K562 (cell line): ENCODE measurements around the gene HMX3. TPM values are rescaled to one million over a fixed set of nuclear protein-coding genes. Genes with fewer than 3 reads are reported as not detected.

ENCODE experiments used
- ATAC-seq: fragments of 200-7000 bp; cut with Tn5 transposase; 3 replicates; pipeline ENCODE4 v1.9.1; 2020; ENCODE audit warnings: moderate library complexity
- BruUV-seq: library from RNA; stranded (reverse); fragments of 400-500 nt; replicated peaks from 2 replicates; lab custom pipeline; 2021; lab: Mats Ljungman, UMichigan
- CTCF ChIA-PET: fragments of 300-600 bp; formaldehyde crosslinking; extraction: SDS; loops from one replicate; lab custom pipeline; 2021; ENCODE audit warnings: low intra/inter-chr PET ratio; lab: Yijun Ruan, JAX
- POLR2A ChIA-PET: fragments of 300-600, 350-650 bp; sonication (Branson Sonifier 250); formaldehyde crosslinking; extraction: SDS; loops from one replicate; lab custom pipeline; 2021; ENCODE audit warnings: antibody characterized with exemption, inconsistent platforms; lab: Yijun Ruan, JAX
- DNase-seq, 4 experiments: peaks; one replicate each; pipeline versions ENCODE4 v3.0.0 to v3.0.0-alpha.2; 2011 to 2018; ENCODE audit warnings: low spot score in 3 of 4, mixed read lengths in 3 of 4; ENCODE audit errors: extremely low read depth in 1 of 4
- FAIRE-seq: peaks from 2 replicates; lab custom pipeline; 2011; peaks lifted over from hg19 to GRCh38; lab: Jason Lieb, UNC
- H2AFZ ChIP-seq: 2 replicates; pipeline ENCODE4 v1.6.0; 2011; ENCODE audit warnings: low read depth, low read length, control low read depth, inconsistent platforms
- H3K27ac ChIP-seq: fragments of 200-600 bp; 3 replicates; pipeline ENCODE4 v1.8.0; 2011; ENCODE audit warnings: low read depth, mild to moderate bottlenecking, control low read depth, inconsistent platforms, low read length, moderate library complexity, mixed read lengths; ENCODE audit errors: extremely low read depth
- H3K27me3 ChIP-seq, 2 experiments: fragments of 300-600 bp in 1 of 2; 2 replicates in 1 of 2; 3 replicates in 1 of 2; pipeline versions ENCODE4 v1.6.0 to v1.8.0; 2011; ENCODE audit warnings: inconsistent platforms in 2 of 2, low read length in 2 of 2, mild to moderate bottlenecking in 1 of 2, mixed read lengths in 1 of 2, moderate library complexity in 1 of 2; ENCODE audit not compliant: control insufficient read depth in 2 of 2, insufficient read depth in 2 of 2
- H3K36me3 ChIP-seq: fragments of 300-600 bp; 3 replicates; pipeline ENCODE4 v1.8.0; 2011; ENCODE audit warnings: mild to moderate bottlenecking, low read length, inconsistent platforms; ENCODE audit not compliant: control insufficient read depth, insufficient read depth
- H3K4me1 ChIP-seq, 2 experiments: fragments of 200-600 bp in 1 of 2; replicated peaks in 1 of 2; 2 replicates in 1 of 2; 3 replicates in 1 of 2; pipeline versions ENCODE4 v1.5.1 to v1.8.0; 2011; ENCODE audit warnings: inconsistent platforms in 2 of 2, low read length in 2 of 2, mild to moderate bottlenecking in 1 of 2, mixed read lengths in 1 of 2, moderate library complexity in 1 of 2; ENCODE audit not compliant: control insufficient read depth in 2 of 2, insufficient read depth in 2 of 2
- H3K4me2 ChIP-seq: 2 replicates; pipeline ENCODE4 v1.6.1; 2011; ENCODE audit warnings: low read length, control low read depth, inconsistent platforms, mixed read lengths; ENCODE audit not compliant: insufficient read depth
- H3K4me3 ChIP-seq: fragments of 200-600 bp; sonication (generic), shearing (Covaris generic); 2 replicates; pipeline ENCODE4 v1.5.1; 2016; ENCODE audit warnings: control low read depth, inconsistent platforms
- H3K79me2 ChIP-seq: fragments of 200-600 bp; 3 replicates; pipeline ENCODE4 v1.8.0; 2011; ENCODE audit warnings: low read length, inconsistent platforms; ENCODE audit not compliant: control insufficient read depth, insufficient read depth
- H3K9ac ChIP-seq, 2 experiments: 2 replicates each; pipeline versions ENCODE4 v1.6.0 to v1.6.1; 2011; ENCODE audit warnings: low read depth in 2 of 2, low read length in 2 of 2, control low read depth in 1 of 2, inconsistent platforms in 1 of 2, mild to moderate bottlenecking in 1 of 2, mixed read lengths in 1 of 2; ENCODE audit not compliant: insufficient read depth in 1 of 2
- H3K9me1 ChIP-seq: one replicate; pipeline ENCODE4 v1.6.0; 2011; ENCODE audit warnings: inconsistent platforms, mild to moderate bottlenecking, low read length, moderate library complexity; ENCODE audit not compliant: control insufficient read depth, insufficient read depth
- H3K9me3 ChIP-seq: replicated peaks from 2 replicates; pipeline ENCODE4 v1.5.1; 2011; ENCODE audit warnings: low read depth, low read length, inconsistent platforms; ENCODE audit not compliant: control insufficient read depth, insufficient read depth
- H4K20me1 ChIP-seq: replicated peaks from 2 replicates; pipeline ENCODE4 v1.6.1; 2011; ENCODE audit warnings: low read length, inconsistent platforms, mixed read lengths; ENCODE audit not compliant: control insufficient read depth, insufficient read depth
- ARID1B ChIP-seq: fragments of 450-650 bp; IDR thresholded peaks from 2 replicates; pipeline ENCODE4 v1.6.1; 2016; ENCODE audit warnings: antibody characterized with exemption, mild to moderate bottlenecking, inconsistent platforms
- ASH1L ChIP-seq: fragments of 450-650 bp; IDR thresholded peaks from 2 replicates; pipeline ENCODE4 v1.6.1; 2018; ENCODE audit warnings: borderline replicate concordance, mild to moderate bottlenecking, low read depth; ENCODE audit not compliant: partially characterized antibody
- ATF3 ChIP-seq, 2 experiments: fragments of 450-650 bp in 1 of 2; sonication (generic) in 1 of 2; formaldehyde crosslinking in 1 of 2; IDR thresholded peaks in 1 of 2; conservative IDR thresholded peaks in 1 of 2; 2 replicates each; pipeline versions ENCODE4 v1.6.1 to v1.8.1; 2016 to 2023; ENCODE audit warnings: mild to moderate bottlenecking in 2 of 2, moderate library complexity in 2 of 2, inconsistent platforms in 1 of 2, missing genetic modification reagents in 1 of 2
- ETV5 ChIP-seq: sonication (generic); formaldehyde crosslinking; IDR thresholded peaks from 2 replicates; pipeline ENCODE4 v1.4.0; 2020; ENCODE audit warnings: low read depth, mild to moderate bottlenecking, missing genetic modification reagents
- FOXA3 ChIP-seq, 2 experiments: fragments of 450-650 bp in 1 of 2; sonication (generic) in 1 of 2; formaldehyde crosslinking; IDR thresholded peaks in 1 of 2; conservative IDR thresholded peaks in 1 of 2; 2 replicates each; pipeline versions ENCODE4 v1.4.0 to v1.8.0; 2020 to 2022; ENCODE audit warnings: mild to moderate bottlenecking in 2 of 2, missing genetic modification reagents in 1 of 2
- FOXJ3 ChIP-seq: sonication (generic); formaldehyde crosslinking; IDR thresholded peaks from 2 replicates; pipeline ENCODE4 v1.4.0; 2020; ENCODE audit warnings: mild to moderate bottlenecking, missing genetic modification reagents
- GABPB2 ChIP-seq: fragments of 250-450 bp; sonication (Bioruptor Pico); conservative IDR thresholded peaks from 2 replicates; pipeline ENCODE4 v1.5.1; 2021; ENCODE audit warnings: mild to moderate bottlenecking
- HDAC3 ChIP-seq: fragments of 450-650 bp; IDR thresholded peaks from 2 replicates; pipeline ENCODE4 v1.6.1; 2018; ENCODE audit warnings: borderline replicate concordance, mild to moderate bottlenecking, moderate library complexity; ENCODE audit not compliant: partially characterized antibody
- JUND ChIP-seq, 2 experiments: IDR thresholded peaks; 2 replicates in 1 of 2; 3 replicates in 1 of 2; pipeline ENCODE4 v1.6.1; 2011; ENCODE audit warnings: borderline replicate concordance in 2 of 2, low read depth in 2 of 2, low read length in 2 of 2, improper control_type of control experiment in 1 of 2, missing biosample characterization in 1 of 2, missing genetic modification characterization in 1 of 2, missing genetic modification reagents in 1 of 2
- KDM1A ChIP-seq, 2 experiments: fragments of 450-650 bp; IDR thresholded peaks; 2 replicates each; pipeline ENCODE4 v1.6.1; 2016; ENCODE audit warnings: mild to moderate bottlenecking in 2 of 2
- KLF10 ChIP-seq: fragments of 250-450 bp; sonication (Bioruptor Pico); IDR thresholded peaks from 2 replicates; pipeline ENCODE4 v1.6.1; 2021; ENCODE audit warnings: matching md5 sums
- MCM3 ChIP-seq: fragments of 450-650 bp; IDR thresholded peaks from 2 replicates; pipeline ENCODE4 v1.6.1; 2016
- MTA3 ChIP-seq: fragments of 450-650 bp; formaldehyde crosslinking; IDR thresholded peaks from 2 replicates; pipeline ENCODE4 v1.6.1; 2017; ENCODE audit warnings: mild to moderate bottlenecking, borderline replicate concordance
- RBM15 ChIP-seq: fragments of 200-400 bp; formaldehyde crosslinking; IDR thresholded peaks from 2 replicates; pipeline ENCODE4 v1.6.1; 2018; ENCODE audit warnings: mild to moderate bottlenecking, low read length, moderate library complexity; ENCODE audit not compliant: insufficient read depth
- SETDB1 ChIP-seq: IDR thresholded peaks from one replicate; pipeline ENCODE4 v1.6.1; 2012; ENCODE audit warnings: low read length, control low read depth, inconsistent platforms
- TAF15 ChIP-seq: fragments of 200-400 bp; formaldehyde crosslinking; IDR thresholded peaks from 2 replicates; pipeline ENCODE4 v1.6.1; 2017; ENCODE audit warnings: mild to moderate bottlenecking, low read depth, low read length, moderate library complexity
- WGBS: fragments of 100-300 bp; shearing (Covaris generic); methylation state at CpG from one replicate; pipeline ENCODE4 v1.1.6; 2016; ENCODE audit warnings: low coverage, mixed read lengths; ENCODE audit not compliant: insufficient coverage; ENCODE audit errors: missing lambda C conversion rate; 5-methylcytosine and 5-hydroxymethylcytosine counted together
- in situ Hi-C: fragments of 300-500 bp; cut with MboI; formaldehyde crosslinking; loops from 4 replicates; pipeline ENCODE4 v1.15.0; 2018; ENCODE audit warnings: inconsistent platforms, mixed read lengths
- intact Hi-C: fragments of 100-400 bp; cut with micrococcal nuclease; formaldehyde crosslinking; loops from 2 replicates; pipeline ENCODE4 v1.14.2; 2022
- polyA plus RNA-seq, 8 experiments: library from polyadenylated mRNA; depleted of rRNA in 4 of 8; stranded (reverse) in 5 of 8; unstranded in 3 of 8; fragments of >200 nt; fragmentation: Nextera tagmentation in 2 of 8; fragmentation: Illumina TruSeq in 1 of 8; extraction: Ambion mirVana in 2 of 8; extraction: Trizol in 1 of 8; gene quantifications; 2 replicates each; pipeline versions ENCODE4 v1.2.1 to v1.2.3, GENCODE V29; 2011 to 2014; ENCODE audit warnings: inconsistent platforms in 1 of 8, missing spikeins in 1 of 8
- total RNA-seq, 7 experiments: library from RNA; depleted of rRNA in 6 of 7; stranded (reverse); fragments of >200 nt in 6 of 7; fragmentation: Illumina TruSeq in 2 of 7; extraction: Trizol in 2 of 7; gene quantifications; 2 replicates each; pipeline versions ENCODE4 v1.2.1 to v1.2.3, GENCODE V29; 2011 to 2021; ENCODE audit warnings: low replicate concordance in 1 of 7
- TF ChIP-seq, protein P1 (sequence below): sonication (generic); formaldehyde crosslinking; IDR thresholded peaks from 2 replicates; pipeline ENCODE4 v1.8.0; 2022; ENCODE audit warnings: mild to moderate bottlenecking, missing genetic modification reagents, borderline replicate concordance

The HMX3 gene
- total and polyA plus RNA-seq, 9 of the 15 experiments (the other 6 are each of a cell fraction or from before 2014, with no cell fraction given), result 0.55 to 43.5 (median 7.4) TPM; not detected in 2

GRCh38 chr10:123157210-123157609 lies 21.4 kb downstream of the HMX3 start:
- Histone ChIP-seq H3K4me1 (peaks cover 4 to 33% of the 10 kb centered on the region in 2 experiments; a peak in 4 of 5 replicates), H4K20me1 (peaks cover 10% of the 10 kb centered on the region), H3K9ac (no peak overlapping the region), H3K27ac (no peak overlapping the region), H3K79me2 (peaks cover 80% of the 10 kb centered on the region), H3K4me2 (peak overlapping the region; percentile 93), H3K27me3 (no peaks in the 10 kb centered on the region), H3K36me3 (peaks cover 75% of the 10 kb centered on the region), H3K9me3 (no peaks in the 10 kb centered on the region), H3K4me3 (no peak overlapping the region), H3K9me1 (no peaks in the 10 kb centered on the region), H2AFZ (no peak overlapping the region)
- ATAC-seq (no peak), FAIRE-seq (peak; percentile 19), DNase-seq (peak in 1 of 4 experiments; percentile 13)
- CTCF ChIA-PET, result no interaction called here
- WGBS, result 13% methylated on average over 3 of the region's 3 CpGs
- POLR2A ChIA-PET, result interaction anchor here (1.0 kb wide), 1 partner anchor 22 kb away, joined by 3 read pairs; no protein-coding TSS in a partner anchor
- intact Hi-C loops (no loop called here), in situ Hi-C loops (no loop called here)
- BruUV-seq, result no TSS peak
- TF ChIP-seq SETDB1 (no peak), FOXA3 (CRISPR knock-in tag; conservative IDR thresholded peaks at IDR 0.05 in 1 of 2, IDR thresholded peaks at IDR 0.05 in 1 of 2) (no peak), FOXJ3 (no peak), ATF3 (IDR thresholded peaks at IDR 0.05) (peak; percentile 34; the same call in 1 of the 2 replicates), ATF3 (CRISPR knock-in tag; conservative IDR thresholded peaks at IDR 0.05) (no peak), ASH1L (no peak), MCM3 (no peak), JUND (IDR thresholded peaks at IDR 0.05; ENCODE audit: borderline replicate concordance, low read depth, low read length) (0 out of 2 replicates have a peak, but pooled peaks have one; percentile 36), JUND (tag; IDR thresholded peaks at IDR 0.05; ENCODE audit: borderline replicate concordance, low read depth, low read length) (no peak), ETV5 (no peak), RBM15 (no peak), KDM1A (IDR thresholded peaks at IDR 0.05) (0 out of 4 replicates have a peak, but pooled peaks of 1 of the 2 experiments have one; percentile 8), HDAC3 (no peak), GABPB2 (CRISPR knock-in tag) (no peak), TAF15 (no peak), ARID1B (peak; percentile 55; the same call in 1 of the 2 replicates), MTA3 (no peak), KLF10 (no peak)
- TF ChIP-seq, protein P1, sequence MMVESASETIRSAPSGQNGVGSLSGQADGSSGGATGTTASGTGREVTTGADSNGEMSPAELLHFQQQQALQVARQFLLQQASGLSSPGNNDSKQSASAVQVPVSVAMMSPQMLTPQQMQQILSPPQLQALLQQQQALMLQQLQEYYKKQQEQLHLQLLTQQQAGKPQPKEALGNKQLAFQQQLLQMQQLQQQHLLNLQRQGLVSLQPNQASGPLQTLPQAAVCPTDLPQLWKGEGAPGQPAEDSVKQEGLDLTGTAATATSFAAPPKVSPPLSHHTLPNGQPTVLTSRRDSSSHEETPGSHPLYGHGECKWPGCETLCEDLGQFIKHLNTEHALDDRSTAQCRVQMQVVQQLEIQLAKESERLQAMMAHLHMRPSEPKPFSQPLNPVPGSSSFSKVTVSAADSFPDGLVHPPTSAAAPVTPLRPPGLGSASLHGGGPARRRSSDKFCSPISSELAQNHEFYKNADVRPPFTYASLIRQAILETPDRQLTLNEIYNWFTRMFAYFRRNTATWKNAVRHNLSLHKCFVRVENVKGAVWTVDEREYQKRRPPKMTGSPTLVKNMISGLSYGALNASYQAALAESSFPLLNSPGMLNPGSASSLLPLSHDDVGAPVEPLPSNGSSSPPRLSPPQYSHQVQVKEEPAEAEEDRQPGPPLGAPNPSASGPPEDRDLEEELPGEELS (CRISPR knock-in tag), result no peak
